BLaER1 treated with 17β-estradiol and CSF1 and Interleukin-3, amounts not matched to agents 10 nM and 100 nM (cell line): ENCODE measurements around the gene IGFBP1.
"Not testable (repeated sequence)": the region's sequence is repeated elsewhere in the genome, so short reads cannot be mapped to it uniquely, and the experiment has no call there.

Experiments used
- H3K27ac ChIP-seq, 11 experiments: shearing (Covaris generic); formaldehyde crosslinking; 2 replicates each; pipeline ENCODE4 v1.8.1; 2022
- H3K27me3 ChIP-seq, 11 experiments: shearing (Covaris generic); formaldehyde crosslinking; 2 replicates each; pipeline ENCODE4 v1.8.1; 2022
- H3K36me3 ChIP-seq, 11 experiments: shearing (Covaris generic); formaldehyde crosslinking; 2 replicates each; pipeline ENCODE4 v1.8.1; 2022
- H3K4me1 ChIP-seq, 10 experiments: shearing (Covaris generic); formaldehyde crosslinking; 2 replicates each; pipeline ENCODE4 v1.8.1; 2022
- H3K4me2 ChIP-seq, 11 experiments: shearing (Covaris generic); formaldehyde crosslinking; 2 replicates each; pipeline ENCODE4 v1.8.1; 2022
- H3K4me3 ChIP-seq, 10 experiments: shearing (Covaris generic); formaldehyde crosslinking; 2 replicates each; pipeline ENCODE4 v1.8.1; 2022
- H3K9ac ChIP-seq, 11 experiments: shearing (Covaris generic); formaldehyde crosslinking; 2 replicates each; pipeline ENCODE4 v1.8.1; 2022
- H3K9me3 ChIP-seq, 11 experiments: shearing (Covaris generic); formaldehyde crosslinking; replicated peaks in 1 of 11; 2 replicates each; pipeline ENCODE4 v1.8.1; 2022
- H4K20me1 ChIP-seq, 11 experiments: shearing (Covaris generic); formaldehyde crosslinking; 2 replicates each; pipeline ENCODE4 v1.8.1; 2022
- Cebpa-rat ChIP-seq, 11 experiments: shearing (Covaris generic); IDR thresholded peaks; 2 replicates each; pipeline ENCODE4 v1.8.1; 2022

The IGFBP1 gene

GRCh38 chr7:45888185-45888992 lies at the start of gene IGFBP1:
TSS of gene IGFBP1 (plus strand) at chr7:45888488. CDS start at chr7:45888653, 165 bp downstream.
- Histone ChIP-seq H4K20me1 (no peaks in the 10 kb centered on the region; a peak in 2 of 22 replicates), H3K9me3 (no peaks in the 10 kb centered on the region), H3K27me3 (peaks cover 33 to 44% (median 40%) of the 10 kb centered on the region in 11 experiments), H3K27ac (no peak within 1 kb of the TSS), H3K4me3 (no peak within 1 kb of the TSS), H3K4me1 (no peaks in the 10 kb centered on the region), H3K9ac (no peak within 1 kb of the TSS), H3K36me3 (no peaks in the 10 kb centered on the region), H3K4me2 (peak within 1 kb of the TSS in 1 of 11 experiments; percentile 32; a peak in 2 of 22 replicates)
- no peak for TF ChIP-seq Cebpa-rat (IDR thresholded peaks at IDR 0.05)

- not testable (repeated sequence) for H3K4me3 ChIP-seq, H3K27ac ChIP-seq, H3K4me2 ChIP-seq, H3K27me3 ChIP-seq, H3K9ac ChIP-seq, H3K9me3 ChIP-seq, H3K36me3 ChIP-seq, H4K20me1 ChIP-seq
- peaks cover 7 to 35% (median 15%) of the 10 kb centered on the region in 10 experiments; a peak in 17 of 20 replicates for H3K4me1 ChIP-seq
These were observed 49.4 kb upstream of the IGFBP1 start for GRCh38 chr7:45838852-45839251.

GRCh38 chr7:45841926-45842717 lies 46.2 kb upstream of the IGFBP1 start:
- not testable (repeated sequence) for H3K4me3 ChIP-seq, H3K36me3 ChIP-seq, H4K20me1 ChIP-seq, H3K27me3 ChIP-seq, H3K9me3 ChIP-seq
- Histone ChIP-seq H3K27ac (peak overlapping the region in 4 of 11 experiments; percentile 9 to 33 (median 22); a peak in 2 of 22 replicates), H3K4me1 (peaks cover 7 to 40% (median 16%) of the 10 kb centered on the region in 10 experiments; a peak in 17 of 20 replicates), H3K9ac (peak overlapping the region in 1 of 11 experiments; percentile 31; a peak in 1 of 22 replicates), H3K4me2 (peak overlapping the region; percentile 44 to 76 (median 62); a peak in 20 of 22 replicates)

GRCh38 chr7:45846536-45846935 lies 41.8 kb upstream of the IGFBP1 start:
- not testable (repeated sequence) for H3K27me3 ChIP-seq, H3K36me3 ChIP-seq, H3K27ac ChIP-seq, H3K4me2 ChIP-seq, H3K9me3 ChIP-seq, H4K20me1 ChIP-seq, H3K9ac ChIP-seq, H3K4me3 ChIP-seq
- H3K4me1 ChIP-seq, result peaks cover 11 to 51% (median 38%) of the 10 kb centered on the region in 10 experiments; a peak in 18 of 20 replicates

- not testable (repeated sequence) for H3K9me3 ChIP-seq, H3K4me3 ChIP-seq, H3K36me3 ChIP-seq, H3K27me3 ChIP-seq, H4K20me1 ChIP-seq, H3K9ac ChIP-seq, H3K27ac ChIP-seq
- Histone ChIP-seq H3K4me1 (peaks cover 8 to 52% (median 40%) of the 10 kb centered on the region in 10 experiments; a peak in 17 of 20 replicates), H3K4me2 (peak overlapping the region in 4 of 11 experiments; percentile 56 to 69 (median 63); a peak in 6 of 22 replicates)
These were observed 39.6 kb upstream of the IGFBP1 start for GRCh38 chr7:45848734-45849133.

- Histone ChIP-seq H3K4me2 (peak overlapping the region in 5 of 11 experiments; percentile 24 to 92 (median 34); a peak in 7 of 22 replicates), H3K4me1 (peaks cover 8 to 43% (median 35%) of the 10 kb centered on the region in 10 experiments; a peak in 17 of 20 replicates)
- H3K27ac ChIP-seq, H3K36me3 ChIP-seq, H3K9me3 ChIP-seq, H3K9ac ChIP-seq, H3K4me3 ChIP-seq, H4K20me1 ChIP-seq, H3K27me3 ChIP-seq: not testable (repeated sequence)
These were observed 35.3 kb upstream of the IGFBP1 start for GRCh38 chr7:45852984-45853383.

- Histone ChIP-seq H3K4me2 (peak overlapping the region in 5 of 11 experiments; percentile 23 to 84 (median 30); a peak in 6 of 22 replicates), H3K4me1 (peaks cover 8 to 38% (median 30%) of the 10 kb centered on the region in 10 experiments; a peak in 17 of 20 replicates)
- H3K36me3 ChIP-seq, H3K9me3 ChIP-seq, H3K9ac ChIP-seq, H3K4me3 ChIP-seq, H4K20me1 ChIP-seq, H3K27me3 ChIP-seq, H3K27ac ChIP-seq: not testable (repeated sequence)
These were observed 34.8 kb upstream of the IGFBP1 start for GRCh38 chr7:45853491-45853890.

- H3K4me2 ChIP-seq, H3K27me3 ChIP-seq, H4K20me1 ChIP-seq, H3K9me3 ChIP-seq, H3K27ac ChIP-seq, H3K9ac ChIP-seq, H3K36me3 ChIP-seq, H3K4me3 ChIP-seq: not testable (repeated sequence)
- H3K4me1 ChIP-seq, result peaks cover 8 to 30% (median 25%) of the 10 kb centered on the region in 10 experiments; a peak in 17 of 20 replicates
These were observed 32.6 kb upstream of the IGFBP1 start for GRCh38 chr7:45855680-45856079.

- not testable (repeated sequence) for H3K4me3 ChIP-seq, H3K27ac ChIP-seq, H3K27me3 ChIP-seq, H3K9me3 ChIP-seq, H3K9ac ChIP-seq, H3K36me3 ChIP-seq, H4K20me1 ChIP-seq, H3K4me2 ChIP-seq
- H3K4me1 ChIP-seq, result peaks cover 1 to 23% (median 17%) of the 10 kb centered on the region in 10 experiments; a peak in 17 of 20 replicates
These were observed 31.4 kb upstream of the IGFBP1 start for GRCh38 chr7:45856888-45857287.
